GM12864 (cell line): ENCODE data around the gene PLSCR3.

Source experiments
- DNase-seq: peaks from one replicate; pipeline ENCODE4 v3.0.0-alpha.2; 2011; ENCODE audit warnings: low read depth
- H3K4me3 ChIP-seq: 2 replicates; pipeline ENCODE4 v1.5.1; 2011; ENCODE audit warnings: mild to moderate bottlenecking, low read depth, low read length, control low read depth
- TF ChIP-seq, protein P1 (sequence below): IDR thresholded peaks from 2 replicates; pipeline ENCODE4 v1.5.1; 2011; ENCODE audit warnings: low read depth, mild to moderate bottlenecking, moderate library complexity, low read length, control low read depth, inconsistent platforms; ENCODE audit errors: missing control alignments

Gene PLSCR3

DNA sequence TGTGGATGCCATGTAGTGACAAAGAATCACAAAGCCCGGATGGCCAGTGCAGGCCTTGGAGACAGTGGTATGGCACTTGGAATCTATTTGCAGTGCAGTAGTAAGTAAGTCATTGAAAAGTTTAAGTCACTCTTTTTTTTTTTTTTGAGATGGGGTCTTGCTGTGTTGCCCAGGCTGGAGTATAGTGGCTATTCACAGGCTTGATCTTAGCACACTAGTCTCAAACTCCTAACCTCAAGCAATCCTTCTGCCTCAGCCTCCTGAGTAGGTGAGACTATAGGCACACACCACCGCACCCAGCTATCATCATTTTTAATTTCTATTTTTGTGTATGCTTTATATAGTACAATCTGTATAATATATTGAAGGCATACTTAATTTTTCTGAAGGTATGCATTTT, 4.3 kb upstream of the PLSCR3 start:
- DNase-seq, result no peak
- no peak overlapping the region for H3K4me3 ChIP-seq
- TF ChIP-seq, protein P1, sequence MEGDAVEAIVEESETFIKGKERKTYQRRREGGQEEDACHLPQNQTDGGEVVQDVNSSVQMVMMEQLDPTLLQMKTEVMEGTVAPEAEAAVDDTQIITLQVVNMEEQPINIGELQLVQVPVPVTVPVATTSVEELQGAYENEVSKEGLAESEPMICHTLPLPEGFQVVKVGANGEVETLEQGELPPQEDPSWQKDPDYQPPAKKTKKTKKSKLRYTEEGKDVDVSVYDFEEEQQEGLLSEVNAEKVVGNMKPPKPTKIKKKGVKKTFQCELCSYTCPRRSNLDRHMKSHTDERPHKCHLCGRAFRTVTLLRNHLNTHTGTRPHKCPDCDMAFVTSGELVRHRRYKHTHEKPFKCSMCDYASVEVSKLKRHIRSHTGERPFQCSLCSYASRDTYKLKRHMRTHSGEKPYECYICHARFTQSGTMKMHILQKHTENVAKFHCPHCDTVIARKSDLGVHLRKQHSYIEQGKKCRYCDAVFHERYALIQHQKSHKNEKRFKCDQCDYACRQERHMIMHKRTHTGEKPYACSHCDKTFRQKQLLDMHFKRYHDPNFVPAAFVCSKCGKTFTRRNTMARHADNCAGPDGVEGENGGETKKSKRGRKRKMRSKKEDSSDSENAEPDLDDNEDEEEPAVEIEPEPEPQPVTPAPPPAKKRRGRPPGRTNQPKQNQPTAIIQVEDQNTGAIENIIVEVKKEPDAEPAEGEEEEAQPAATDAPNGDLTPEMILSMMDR, result no peak

DNA sequence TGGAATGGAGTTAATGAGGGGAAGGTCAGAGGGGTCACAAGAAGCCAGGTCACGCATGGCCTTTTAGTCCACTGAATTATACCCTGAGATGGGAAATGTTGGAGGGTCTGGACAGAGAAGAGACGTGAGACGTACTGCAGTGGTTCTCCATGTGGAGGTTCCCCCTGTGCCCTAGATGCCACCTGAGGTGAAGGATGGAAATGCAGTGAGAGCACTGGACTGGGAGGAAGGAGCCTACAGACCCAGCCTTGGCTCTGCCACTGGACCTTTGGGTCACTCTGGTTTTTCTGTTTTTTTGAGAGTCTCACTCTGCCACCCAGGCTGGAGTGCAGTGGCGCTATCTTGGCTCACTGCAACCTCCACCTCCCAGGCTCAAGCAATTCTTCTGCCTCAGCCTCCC, 1.8 kb upstream of the PLSCR3 start:
- TF ChIP-seq, protein P1, result no peak
- H3K4me3 ChIP-seq, result no peak overlapping the region
- DNase-seq, result no peak

DNA sequence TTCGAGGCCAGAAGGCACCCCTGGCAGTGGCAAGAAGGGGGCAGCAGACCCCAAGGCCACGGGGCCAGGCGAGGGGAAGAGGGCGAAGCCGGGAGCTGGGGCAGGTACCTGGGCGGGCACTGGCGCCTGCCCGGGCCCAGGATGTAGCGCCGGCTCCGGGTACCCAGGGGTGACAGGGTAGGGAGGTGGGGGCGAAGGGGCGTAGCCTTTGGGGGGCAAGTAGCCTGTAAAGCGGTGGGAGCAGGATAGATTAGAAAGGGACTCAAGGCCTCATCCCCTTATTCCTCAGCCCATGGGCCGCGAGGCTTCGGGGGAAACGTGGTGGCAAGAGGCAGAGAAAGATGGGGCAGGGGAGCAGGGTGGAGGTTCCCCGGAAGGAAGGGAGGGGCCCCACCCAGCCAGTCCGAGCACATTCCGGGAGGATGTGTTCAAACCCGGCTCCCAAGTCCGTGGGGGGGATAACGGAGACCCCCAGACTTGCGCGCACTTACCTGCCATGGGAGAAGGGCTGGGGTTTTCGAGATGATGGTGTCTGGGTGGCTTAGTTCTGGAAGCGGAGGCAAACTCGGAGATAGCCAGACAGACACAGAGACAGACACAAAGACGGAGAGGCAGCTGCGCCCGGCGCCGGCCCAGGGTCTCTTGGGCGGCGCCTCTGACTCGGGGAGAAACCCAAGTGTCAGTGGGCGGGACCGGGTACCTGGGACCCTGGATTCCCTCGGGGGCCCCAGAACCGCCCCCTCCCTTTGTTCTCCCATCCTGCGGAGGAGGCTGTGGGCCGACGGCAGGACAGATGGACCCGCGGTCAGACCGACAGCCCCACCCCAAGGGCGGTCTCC, 493 bp downstream of the PLSCR3 start:
- peak overlapping the region; percentile 77 for H3K4me3 ChIP-seq
- DNase-seq, result no peak
- TF ChIP-seq, protein P1, result no peak

DNA sequence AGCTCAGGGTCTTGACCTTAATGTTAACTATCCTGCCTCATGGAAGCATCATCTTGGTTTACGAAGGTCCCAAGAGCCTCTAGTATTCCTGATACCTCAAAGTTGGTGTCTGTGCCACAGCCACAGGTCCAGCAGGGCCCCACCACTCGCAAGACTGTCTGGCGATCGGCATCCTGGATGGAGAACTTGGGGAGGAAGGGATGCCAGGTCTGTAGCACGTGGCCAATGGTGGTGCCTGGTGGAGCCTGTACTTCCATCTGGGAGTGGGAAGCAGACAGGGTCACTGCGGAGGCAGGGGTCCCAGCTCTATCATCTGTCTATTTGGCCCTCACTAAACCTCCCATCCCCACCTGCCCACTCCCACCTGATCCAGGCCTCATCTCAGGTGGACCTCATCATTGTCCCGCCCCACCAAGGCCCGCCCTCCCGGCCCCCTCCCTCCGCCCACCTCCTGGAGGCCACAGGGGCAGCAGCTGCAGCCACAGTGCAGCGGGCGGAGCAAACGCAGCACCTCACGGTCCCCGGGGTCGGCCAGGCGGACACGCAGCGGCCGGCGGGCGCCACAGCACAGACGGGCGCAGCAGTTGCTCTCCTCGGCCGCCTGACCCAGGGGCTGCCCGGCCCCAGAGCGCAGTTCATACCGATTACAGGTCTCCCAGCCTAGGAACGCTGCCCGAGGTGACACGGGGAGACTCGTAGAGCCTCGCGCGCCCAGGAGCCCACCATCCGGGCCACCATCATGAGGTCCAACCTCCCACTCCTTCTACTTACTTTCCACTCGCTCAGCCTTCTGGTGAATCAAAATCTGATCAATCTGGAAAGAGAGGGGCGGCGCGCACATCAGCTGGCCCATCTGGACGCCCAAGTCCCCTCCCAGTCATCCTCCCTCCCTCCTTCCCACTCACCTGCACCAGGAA, 1.4 kb downstream of the PLSCR3 start:
- TF ChIP-seq, protein P1, result no peak
- DNase-seq, result no peak
- peak overlapping the region; percentile 77 for H3K4me3 ChIP-seq

DNA sequence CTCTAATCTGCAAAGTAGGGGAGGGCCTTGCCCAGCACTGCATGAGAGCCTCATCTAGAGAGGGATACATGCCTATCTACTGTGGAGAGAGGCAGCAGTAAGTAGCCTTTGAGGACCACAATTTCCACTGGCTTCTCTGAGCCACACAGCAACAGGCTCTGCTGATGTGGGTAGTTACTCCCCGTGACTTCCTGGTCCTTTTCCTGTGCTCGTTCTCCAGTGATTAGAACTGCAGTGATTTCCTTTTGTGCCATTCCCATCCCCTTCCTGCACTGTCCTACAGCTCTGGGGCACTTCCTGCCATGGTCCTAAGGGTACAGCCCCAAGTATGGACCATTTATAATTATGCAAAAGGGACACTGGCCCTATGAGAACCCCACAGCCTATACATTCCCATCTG, 3.0 kb downstream of the PLSCR3 start:
- H3K4me3 ChIP-seq, result no peak overlapping the region
- no peak for DNase-seq
- TF ChIP-seq, protein P1, result no peak

DNA sequence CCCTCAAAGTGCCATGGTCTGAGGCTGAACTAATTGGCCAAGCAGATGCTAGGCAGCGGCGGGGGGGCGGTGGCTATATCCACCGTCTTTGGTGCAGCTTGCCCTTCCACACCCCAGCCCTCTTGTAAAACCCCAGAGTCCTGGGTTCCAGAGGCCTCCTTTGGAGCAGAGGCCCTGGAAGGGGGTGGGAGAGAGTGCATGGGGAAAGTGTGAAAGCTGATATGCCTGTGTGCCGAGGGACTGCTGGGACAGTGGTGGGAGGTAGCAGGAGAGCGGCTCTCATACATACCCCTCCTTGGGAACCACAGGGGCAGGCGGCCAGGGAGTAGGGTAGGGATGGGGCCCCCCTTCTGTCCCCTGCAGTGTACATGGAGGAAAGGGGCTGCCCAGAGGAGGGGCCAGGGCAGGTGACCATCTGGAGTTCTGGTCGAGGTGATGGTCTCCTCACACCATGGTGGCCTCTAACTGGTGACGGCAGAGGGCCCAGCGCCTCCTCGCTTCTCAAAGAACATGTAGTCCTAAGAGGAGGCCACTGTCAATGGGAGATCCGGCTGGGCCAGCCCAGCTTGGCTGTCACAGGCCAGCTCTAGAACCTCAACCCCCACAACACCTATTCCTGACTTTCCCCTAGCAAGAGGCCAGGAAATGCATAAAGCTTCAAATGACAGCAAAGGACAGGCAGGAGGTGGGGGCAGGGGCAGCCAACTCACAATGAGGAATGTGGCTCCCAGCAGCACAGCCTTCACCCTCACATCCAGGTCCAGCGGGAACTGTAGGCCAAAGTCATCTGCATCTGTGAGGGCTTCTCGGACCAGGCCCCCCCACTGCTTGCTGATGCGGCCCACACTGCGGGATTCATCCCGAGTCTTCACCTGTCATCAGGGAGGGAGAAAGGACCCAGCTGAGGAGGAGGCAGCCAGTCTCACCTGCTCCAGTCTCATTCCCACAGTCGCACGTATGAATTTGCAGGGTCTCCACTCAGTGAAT, 4.1 kb downstream of the PLSCR3 start:
- TF ChIP-seq, protein P1, result no peak
- H3K4me3 ChIP-seq, result no peak overlapping the region
- no peak for DNase-seq
